GM18502 (cell line): ENCODE results near the gene ZMYND19.
"Not testable (repeated sequence)": the region's sequence is repeated elsewhere in the genome, so short reads cannot be mapped to it uniquely, and the experiment has no call there.

Experiments
- ATAC-seq: cut with Tn5 transposase; IDR thresholded peaks from one replicate; pipeline ENCODE4 v1.9.1; 2021; ENCODE audit warnings: mild to moderate bottlenecking; ENCODE audit not compliant: unreplicated experiment, poor library complexity

Gene ZMYND19

GRCh38 chr9:137589441-137590122, 730 bp downstream of the ZMYND19 start:
- peak; percentile 25 for ATAC-seq

- ATAC-seq, result no peak
Observed at GRCh38 chr9:137588891-137589290, 1.4 kb downstream of the ZMYND19 start.

DNA sequence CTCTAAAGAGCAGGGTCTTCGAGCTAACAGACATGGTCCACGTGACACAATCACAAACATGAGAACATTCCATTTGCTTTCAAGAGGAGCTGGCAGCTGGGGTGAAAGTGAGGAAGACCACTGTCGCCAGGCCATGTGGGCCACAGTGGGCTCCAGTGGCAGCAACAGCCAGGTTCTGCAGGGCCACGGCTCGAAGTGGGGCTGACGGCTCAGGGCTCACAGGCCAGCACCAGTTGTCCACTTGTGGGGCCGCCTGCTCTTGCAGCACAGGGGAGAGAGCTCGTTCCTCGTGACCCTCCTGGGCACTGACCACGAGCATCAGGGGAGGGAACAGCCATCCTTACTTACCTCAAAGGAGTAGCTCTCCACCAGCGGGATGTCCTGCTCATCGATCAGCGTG, 2.0 kb downstream of the ZMYND19 start:
- ATAC-seq, result no peak

- no peak for ATAC-seq
Observed at GRCh38 chr9:137586854-137587253, 3.5 kb downstream of the ZMYND19 start.

DNA sequence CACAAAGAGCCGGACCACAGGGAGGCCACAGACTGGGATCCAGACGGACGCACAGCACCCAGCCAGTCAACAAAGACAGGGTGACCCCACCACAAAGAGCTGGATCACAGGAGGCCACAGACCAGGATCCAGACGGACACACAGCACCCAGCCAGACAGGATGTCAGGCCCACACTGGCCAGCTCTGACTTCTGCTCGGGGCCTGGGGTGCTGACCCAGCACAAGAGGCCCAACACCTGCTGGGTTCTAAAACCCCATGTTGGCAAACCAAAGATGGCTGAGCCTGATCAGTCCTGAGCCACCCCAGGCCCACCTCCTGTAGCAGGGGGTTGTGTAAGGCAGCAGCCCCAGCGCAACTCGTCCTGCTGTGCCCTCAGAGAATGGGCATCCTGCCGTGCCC, 6.4 kb downstream of the ZMYND19 start:
- no peak for ATAC-seq

DNA sequence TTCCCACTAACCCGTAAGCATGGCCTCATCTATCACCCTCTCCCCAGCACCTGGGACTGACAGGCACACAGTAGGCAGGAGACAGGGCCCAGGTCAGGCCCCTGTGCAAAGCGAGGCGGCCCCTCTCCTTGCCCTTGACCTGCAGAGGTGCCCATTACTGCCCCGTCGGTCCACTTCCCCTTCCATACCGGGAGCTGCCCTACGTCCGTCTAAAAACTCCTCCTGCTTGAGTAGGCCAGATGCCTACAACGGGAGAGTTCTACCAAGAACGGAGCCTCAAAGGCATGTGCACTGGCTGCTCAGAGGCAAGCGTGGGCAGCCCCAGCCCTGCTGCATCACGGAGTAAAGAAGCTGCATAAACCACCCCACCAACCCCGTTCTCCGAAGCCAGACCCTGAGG, 7.0 kb downstream of the ZMYND19 start:
- ATAC-seq, result no peak

- no peak for ATAC-seq
Observed at GRCh38 chr9:137582286-137582860, 7.9 kb downstream of the ZMYND19 start.

- no peak for ATAC-seq
Observed at GRCh38 chr9:137581361-137582285, 8.7 kb downstream of the ZMYND19 start.

- ATAC-seq, result no peak
Observed at GRCh38 chr9:137580954-137581322, 9.4 kb downstream of the ZMYND19 start.

- ATAC-seq, result no peak
Observed at GRCh38 chr9:137580209-137580953, 9.9 kb downstream of the ZMYND19 start.

GRCh38 chr9:137579259-137579604, 11.1 kb downstream of the ZMYND19 start:
- ATAC-seq, result no peak

DNA sequence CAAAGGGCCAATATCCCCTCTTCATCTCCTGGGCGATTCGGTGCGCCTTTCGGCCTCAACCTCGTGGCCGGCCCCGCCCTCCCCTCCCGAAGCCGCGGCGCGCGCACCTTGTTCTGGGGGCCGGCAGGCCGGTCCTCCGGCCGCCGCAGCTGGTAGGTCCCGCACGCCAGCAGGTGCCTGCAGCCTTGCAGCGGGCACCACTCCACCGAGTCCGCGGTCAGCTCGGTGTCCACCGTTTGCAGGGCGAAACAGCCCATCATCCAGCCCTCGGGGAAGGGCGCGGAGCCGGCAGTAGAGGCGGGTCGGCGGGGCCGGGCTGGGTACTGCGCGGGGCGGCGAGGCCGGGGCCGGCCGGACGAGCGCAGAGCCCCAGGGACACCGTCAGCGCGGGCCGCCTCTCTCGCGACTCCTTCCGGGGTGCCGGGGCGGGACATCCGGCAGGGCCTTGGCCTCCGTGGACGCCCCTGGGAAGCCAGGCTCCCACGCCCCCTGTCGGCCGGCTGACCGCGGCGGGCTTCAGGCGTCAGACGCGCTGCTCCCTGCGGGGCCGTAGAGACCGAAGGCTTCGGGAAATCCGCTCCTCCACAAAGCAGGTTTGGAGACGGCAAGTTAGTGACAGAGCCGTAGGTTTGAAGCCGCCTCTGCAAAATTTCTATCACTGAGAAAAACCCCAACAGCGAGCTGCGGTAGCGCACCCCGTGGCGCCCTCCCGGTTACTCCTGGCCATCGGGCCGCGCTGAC, 11.6 kb downstream of the ZMYND19 start, which contains the start of gene DPH7:
Gene DPH7 (minus strand): TSS at position 408 of the 741 bp plus-strand sequence. CDS start 148 bp downstream, at position 260.
- peak; percentile 89 for ATAC-seq

- no peak for ATAC-seq
Observed at GRCh38 chr9:137575716-137576411, 14.4 kb downstream of the ZMYND19 start.

- no peak for ATAC-seq
Observed at GRCh38 chr9:137575364-137575715, 15.0 kb downstream of the ZMYND19 start.

- ATAC-seq, result no peak
Observed at GRCh38 chr9:137574192-137574591, 16.1 kb downstream of the ZMYND19 start.

DNA sequence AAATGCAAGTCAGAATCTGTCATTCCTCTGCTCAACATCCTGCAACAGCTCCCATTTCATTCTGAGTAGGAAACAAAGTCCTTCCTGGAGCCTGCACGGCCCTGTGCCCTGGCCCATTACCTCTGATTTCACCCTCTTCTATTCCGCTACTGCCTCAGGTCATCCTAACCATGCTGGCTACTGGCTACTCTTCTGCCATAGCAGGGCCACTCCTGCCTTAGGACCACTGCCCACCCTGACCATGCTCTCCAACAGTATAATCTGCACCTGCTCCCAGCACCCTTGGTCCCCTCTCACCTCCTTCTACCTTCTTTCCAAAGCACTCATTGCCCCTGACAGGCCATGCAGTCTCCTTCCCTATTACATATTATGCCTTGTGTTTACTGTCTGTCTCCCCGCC, 19.7 kb downstream of the ZMYND19 start:
- ATAC-seq, result no peak

DNA sequence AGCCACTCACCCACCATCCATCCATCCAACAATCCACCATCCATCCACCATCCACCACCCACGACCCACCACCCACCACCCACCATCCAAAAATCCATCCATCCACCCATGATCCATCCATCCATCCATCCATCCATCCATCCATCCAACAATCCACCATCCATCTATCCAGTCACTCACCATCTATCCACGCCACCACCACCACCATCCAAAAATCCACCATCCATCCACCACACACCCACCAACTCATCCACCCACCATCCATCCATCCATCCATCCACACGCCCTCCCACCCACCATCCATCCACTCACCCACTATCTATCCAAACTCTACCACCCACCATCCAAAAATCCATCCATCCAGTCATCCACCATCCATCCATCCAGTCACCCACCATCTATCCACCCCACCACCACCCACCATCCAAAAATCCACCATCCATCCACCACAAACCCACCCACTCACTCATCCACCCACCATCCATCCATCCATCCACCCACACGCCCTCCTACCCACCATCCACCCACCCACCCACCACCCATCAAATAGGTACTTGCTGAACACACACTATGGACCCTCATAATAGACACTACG, 20.6 kb downstream of the ZMYND19 start:
- ATAC-seq, result no peak

DNA sequence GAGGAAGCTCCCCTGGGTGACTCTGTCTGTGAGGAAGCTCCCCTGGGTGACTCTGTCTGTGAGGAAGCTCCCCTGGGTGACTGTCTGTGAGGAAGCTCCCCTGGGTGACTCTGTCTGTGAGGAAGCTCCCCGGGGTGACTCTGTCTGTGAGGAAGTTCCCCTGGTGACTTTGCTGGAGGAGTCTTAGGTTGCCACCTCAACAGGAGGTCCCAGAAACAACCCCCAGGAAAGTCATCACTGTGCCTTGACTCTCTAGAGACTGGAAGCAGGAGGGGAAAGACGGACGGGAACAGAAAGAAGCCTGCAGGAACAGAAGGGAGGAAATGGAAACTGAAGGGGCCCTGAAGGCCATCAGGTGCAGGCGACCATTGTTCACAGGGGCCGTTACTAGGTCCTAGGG, 21.9 kb downstream of the ZMYND19 start:
- not testable (repeated sequence) for ATAC-seq

DNA sequence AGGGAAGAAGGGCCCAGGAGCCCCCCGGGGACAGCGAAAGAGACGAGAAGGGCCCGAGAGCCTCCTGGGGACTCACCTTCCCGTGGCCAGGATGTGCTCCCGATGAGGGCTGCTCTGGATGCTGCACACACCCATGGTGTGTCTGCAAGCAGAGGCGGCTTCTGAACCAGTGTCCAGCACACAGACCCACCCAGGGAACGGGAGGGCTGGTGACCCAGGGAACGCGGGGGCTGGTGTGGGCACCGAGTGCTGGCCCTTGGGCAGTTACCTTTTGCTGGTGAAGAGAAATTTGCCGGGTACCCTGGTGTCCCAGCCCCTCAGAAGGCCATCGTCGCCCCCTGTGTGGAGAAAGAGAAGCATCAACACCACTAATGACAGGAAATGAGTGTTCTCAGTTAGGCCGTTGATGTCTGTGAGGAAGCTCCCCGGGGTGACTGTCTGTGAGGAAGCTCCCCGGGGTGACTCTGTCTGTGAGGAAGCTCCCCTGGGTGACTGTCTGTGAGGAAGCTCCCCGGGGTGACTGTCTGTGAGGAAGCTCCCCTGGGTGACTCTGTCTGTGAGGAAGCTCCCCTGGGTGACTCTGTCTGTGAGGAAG, 25.4 kb downstream of the ZMYND19 start:
- ATAC-seq, result no peak
